HG03439 (cell line): ENCODE data around the gene CHST8.
"Not testable (repeated sequence)": the region's sequence is repeated elsewhere in the genome, so short reads cannot be mapped to it uniquely, and the experiment has no call there.

Experiments used
- ATAC-seq: cut with Tn5 transposase; IDR thresholded peaks from one replicate; pipeline ENCODE4 v1.9.1; 2021; ENCODE audit warnings: mild to moderate bottlenecking, moderate library complexity; ENCODE audit not compliant: unreplicated experiment

The CHST8 gene

GRCh38 chr19:33616857-33617256 is 4.9 kb upstream of the CHST8 start:
- ATAC-seq, result no peak

- not testable (repeated sequence) for ATAC-seq
Observed at GRCh38 chr19:33618363-33618762, 3.4 kb upstream of the CHST8 start.

- no peak for ATAC-seq
Observed at GRCh38 chr19:33618884-33619283, 2.9 kb upstream of the CHST8 start.

GRCh38 chr19:33620611-33621010 is 1.1 kb upstream of the CHST8 start:
- ATAC-seq, result no peak

GRCh38 chr19:33621065-33621785 is 528 bp upstream of the CHST8 start:
- ATAC-seq, result no peak

- ATAC-seq, result no peak
Observed at GRCh38 chr19:33622505-33622808, 704 bp downstream of the CHST8 start.

GRCh38 chr19:33622809-33623511 is 1.2 kb downstream of the CHST8 start:
- no peak for ATAC-seq

- no peak for ATAC-seq
Observed at GRCh38 chr19:33624586-33624985, 2.8 kb downstream of the CHST8 start.

GRCh38 chr19:33627526-33627925 is 5.8 kb downstream of the CHST8 start:
- ATAC-seq, result no peak

GRCh38 chr19:33627962-33628839 is 6.4 kb downstream of the CHST8 start:
- ATAC-seq, result no peak

GRCh38 chr19:33628921-33629825 is 7.4 kb downstream of the CHST8 start:
- no peak for ATAC-seq

GRCh38 chr19:33629826-33630375 is 8.1 kb downstream of the CHST8 start:
- no peak for ATAC-seq

GRCh38 chr19:33630880-33631608 is 9.3 kb downstream of the CHST8 start:
- no peak for ATAC-seq

GRCh38 chr19:33631609-33631973 is 9.8 kb downstream of the CHST8 start:
- no peak for ATAC-seq

- ATAC-seq, result no peak
Observed at GRCh38 chr19:33634361-33635091, 12.8 kb downstream of the CHST8 start.

GRCh38 chr19:33638167-33639034 is 16.6 kb downstream of the CHST8 start:
- no peak for ATAC-seq

- ATAC-seq, result no peak
Observed at GRCh38 chr19:33639035-33639681, 17.4 kb downstream of the CHST8 start.

- ATAC-seq, result no peak
Observed at GRCh38 chr19:33640773-33641172, 19.0 kb downstream of the CHST8 start.
